ENCODE results near the gene PLK2.

DNA sequence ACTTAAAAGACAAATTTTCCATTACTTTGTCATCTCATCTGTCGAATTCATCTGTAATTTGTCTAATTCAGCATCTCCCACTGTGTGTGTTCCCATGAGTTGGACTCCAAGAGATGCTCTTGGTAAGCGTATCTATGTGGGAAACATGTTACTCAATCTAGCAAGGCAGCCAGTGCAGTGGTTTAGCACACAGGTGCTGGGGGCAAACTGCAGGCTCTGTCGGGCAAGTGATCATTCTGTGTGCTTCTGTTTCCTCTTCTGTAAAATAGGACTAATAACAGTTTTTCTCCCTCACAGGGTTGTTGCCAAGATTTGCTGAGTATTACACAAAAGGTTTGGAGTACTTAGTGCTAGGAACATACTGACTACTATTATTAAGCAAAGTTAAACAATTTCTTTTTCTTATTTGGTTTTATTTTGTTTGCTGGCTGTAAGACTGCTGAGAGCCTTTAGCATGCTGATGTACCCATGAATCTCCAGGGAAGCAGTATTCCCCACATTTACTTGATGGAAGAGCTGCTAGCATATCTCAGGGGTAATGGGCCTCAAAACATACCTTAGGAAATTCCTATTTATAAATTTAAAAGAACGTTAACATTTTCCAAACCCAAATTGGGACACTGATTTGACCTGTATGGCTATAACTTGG, 30.6 kb upstream of the PLK2 start:
- TF ChIP-seq, protein P1, sequence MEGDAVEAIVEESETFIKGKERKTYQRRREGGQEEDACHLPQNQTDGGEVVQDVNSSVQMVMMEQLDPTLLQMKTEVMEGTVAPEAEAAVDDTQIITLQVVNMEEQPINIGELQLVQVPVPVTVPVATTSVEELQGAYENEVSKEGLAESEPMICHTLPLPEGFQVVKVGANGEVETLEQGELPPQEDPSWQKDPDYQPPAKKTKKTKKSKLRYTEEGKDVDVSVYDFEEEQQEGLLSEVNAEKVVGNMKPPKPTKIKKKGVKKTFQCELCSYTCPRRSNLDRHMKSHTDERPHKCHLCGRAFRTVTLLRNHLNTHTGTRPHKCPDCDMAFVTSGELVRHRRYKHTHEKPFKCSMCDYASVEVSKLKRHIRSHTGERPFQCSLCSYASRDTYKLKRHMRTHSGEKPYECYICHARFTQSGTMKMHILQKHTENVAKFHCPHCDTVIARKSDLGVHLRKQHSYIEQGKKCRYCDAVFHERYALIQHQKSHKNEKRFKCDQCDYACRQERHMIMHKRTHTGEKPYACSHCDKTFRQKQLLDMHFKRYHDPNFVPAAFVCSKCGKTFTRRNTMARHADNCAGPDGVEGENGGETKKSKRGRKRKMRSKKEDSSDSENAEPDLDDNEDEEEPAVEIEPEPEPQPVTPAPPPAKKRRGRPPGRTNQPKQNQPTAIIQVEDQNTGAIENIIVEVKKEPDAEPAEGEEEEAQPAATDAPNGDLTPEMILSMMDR (IDR thresholded peaks at IDR 0.05) = no peak
- TF ChIP-seq POLR2A (IDR thresholded peaks at IDR 0.05) = no peak
